Endothelial cell of umbilical vein (primary cell): ENCODE results near the gene DIAPH3. TPM values are rescaled to one million over a fixed set of nuclear protein-coding genes. Genes with fewer than 3 reads are reported as not detected.

Experiments used
- BruUV-seq: library from RNA; stranded (reverse); fragments of 400-500 nt; replicated peaks from 2 replicates; lab custom pipeline; 2021; lab: Mats Ljungman, UMichigan
- CTCF ChIA-PET: fragments of 300-600, 350-600 bp; sonication (Branson Sonifier 250); formaldehyde crosslinking; loops from one replicate; lab custom pipeline; 2021; ENCODE audit warnings: antibody characterized with exemption, inconsistent platforms; lab: Charles Lee
- POLR2A ChIA-PET: fragments of 300-600, 350-600 bp; sonication (Branson Sonifier 250); formaldehyde crosslinking; loops from one replicate; lab custom pipeline; 2021; ENCODE audit warnings: antibody characterized with exemption, inconsistent platforms; lab: Charles Lee
- DNase-seq: peaks from one replicate; pipeline ENCODE4 v3.0.0-alpha.2; 2011; ENCODE audit warnings: low read depth, low spot score
- FAIRE-seq: peaks from 2 replicates; lab custom pipeline; 2011; peaks lifted over from hg19 to GRCh38; lab: Jason Lieb, UNC
- H2AFZ ChIP-seq: 2 replicates; pipeline ENCODE4 v1.6.0; 2012; ENCODE audit warnings: low read depth, low read length, control low read depth, inconsistent platforms
- H3K27ac ChIP-seq: 2 replicates; pipeline ENCODE4 v1.5.1; 2011; ENCODE audit warnings: low read depth, mild to moderate bottlenecking, control low read depth, low read length, moderate library complexity; ENCODE audit not compliant: insufficient read depth
- H3K27me3 ChIP-seq, 2 experiments: 2 replicates each; pipeline versions ENCODE4 v1.6.0 to v1.6.1; 2011; ENCODE audit warnings: low read length in 2 of 2, mixed read lengths in 1 of 2; ENCODE audit not compliant: control insufficient read depth in 2 of 2, insufficient read depth in 2 of 2
- H3K36me3 ChIP-seq, 2 experiments: 2 replicates in 1 of 2; 3 replicates in 1 of 2; pipeline ENCODE4 v1.5.1; 2011; ENCODE audit warnings: low read length in 2 of 2, mild to moderate bottlenecking in 1 of 2, moderate library complexity in 1 of 2; ENCODE audit not compliant: control insufficient read depth in 2 of 2, insufficient read depth in 2 of 2; ENCODE audit errors: extremely low read depth in 1 of 2
- H3K4me1 ChIP-seq: 3 replicates; pipeline ENCODE4 v1.5.1; 2011; ENCODE audit warnings: mild to moderate bottlenecking, low read length; ENCODE audit not compliant: control insufficient read depth, insufficient read depth; ENCODE audit errors: extremely low read depth
- H3K4me2 ChIP-seq: 2 replicates; pipeline ENCODE4 v1.6.1; 2011; ENCODE audit warnings: low read length, control low read depth, mixed read lengths; ENCODE audit not compliant: insufficient read depth
- H3K4me3 ChIP-seq, 3 experiments: fragments of 200-600 bp in 1 of 3; sonication (generic), shearing (Covaris generic) in 1 of 3; replicated peaks in 1 of 3; 2 replicates each; pipeline ENCODE4 v1.5.1; 2011 to 2016; ENCODE audit warnings: control low read depth in 3 of 3, low read length in 3 of 3, mild to moderate bottlenecking in 2 of 3, inconsistent platforms in 1 of 3, low read depth in 1 of 3, moderate library complexity in 1 of 3; ENCODE audit not compliant: insufficient read depth in 1 of 3
- H3K79me2 ChIP-seq: 2 replicates; pipeline ENCODE4 v1.6.0; 2012; ENCODE audit warnings: low read length, inconsistent platforms; ENCODE audit not compliant: control insufficient read depth, insufficient read depth
- H3K9ac ChIP-seq: replicated peaks from 2 replicates; pipeline ENCODE3; 2011; ENCODE audit warnings: low read length, control low read depth; ENCODE audit not compliant: insufficient read depth; ENCODE audit errors: extremely low read depth
- H3K9me1 ChIP-seq: replicated peaks from 3 replicates; pipeline ENCODE4 v1.6.0; 2011; ENCODE audit warnings: mild to moderate bottlenecking, low read length; ENCODE audit not compliant: control insufficient read depth, insufficient read depth; ENCODE audit errors: extremely low read depth
- H3K9me3 ChIP-seq: replicated peaks from 2 replicates; pipeline ENCODE4 v1.5.1; 2012; ENCODE audit warnings: low read length, inconsistent platforms; ENCODE audit not compliant: control insufficient read depth, insufficient read depth
- H4K20me1 ChIP-seq: replicated peaks from 2 replicates; pipeline ENCODE3; 2011; ENCODE audit warnings: mild to moderate bottlenecking, low read length; ENCODE audit not compliant: control insufficient read depth, insufficient read depth; ENCODE audit errors: extremely low read depth
- CTCF ChIP-seq, 2 donors: IDR thresholded peaks; 1 replicate in 1 of 2; 2 replicates in 1 of 2; pipeline ENCODE4 v1.5.1; 2011; ENCODE audit warnings: low read length in 2 of 2, mild to moderate bottlenecking in 2 of 2, moderate library complexity in 2 of 2, control low read depth in 1 of 2, inconsistent platforms in 1 of 2, low read depth in 1 of 2; ENCODE audit not compliant: insufficient read depth in 1 of 2; ENCODE audit errors: extremely low read depth in 1 of 2
- EZH2 ChIP-seq: IDR thresholded peaks from 2 replicates; pipeline ENCODE4 v1.6.1; 2012; ENCODE audit warnings: borderline replicate concordance, low read depth, mild to moderate bottlenecking, moderate library complexity, low read length, inconsistent platforms; ENCODE audit not compliant: severe bottlenecking
- FOS ChIP-seq: IDR thresholded peaks from 2 replicates; pipeline ENCODE4 v1.6.1; 2011; ENCODE audit warnings: mild to moderate bottlenecking, low read length, moderate library complexity, borderline replicate concordance; ENCODE audit not compliant: insufficient read depth
- GATA2 ChIP-seq: IDR thresholded peaks from 2 replicates; pipeline ENCODE4 v1.7.0; 2011; ENCODE audit warnings: low read depth, mild to moderate bottlenecking, moderate library complexity, mixed read lengths, low read length; ENCODE audit not compliant: insufficient read length, insufficient read depth
- JUN ChIP-seq: IDR thresholded peaks from 2 replicates; pipeline ENCODE4 v1.6.1; 2011; ENCODE audit warnings: borderline replicate concordance, low read depth; ENCODE audit not compliant: insufficient read length, insufficient read depth
- MAX ChIP-seq: IDR thresholded peaks from 2 replicates; pipeline ENCODE4 v1.6.1; 2011; ENCODE audit not compliant: insufficient read depth, insufficient read length
- MYC ChIP-seq: IDR thresholded peaks from one replicate; pipeline ENCODE4 v1.6.1; 2011; ENCODE audit warnings: mild to moderate bottlenecking, low read depth, low read length
- POLR2A ChIP-seq: IDR thresholded peaks from 2 replicates; pipeline ENCODE4 v1.6.1; 2012; ENCODE audit warnings: low read depth, mild to moderate bottlenecking, control low read depth, low read length
- POLR2AphosphoS5 ChIP-seq: IDR thresholded peaks from 2 replicates; pipeline ENCODE4 v1.6.1; 2012; ENCODE audit warnings: low read depth, mild to moderate bottlenecking, control low read depth, low read length, moderate library complexity; ENCODE audit not compliant: insufficient read depth
- dilution Hi-C: fragments of 300-500 bp; cut with MboI; formaldehyde crosslinking; loops from one replicate; pipeline ENCODE4 v1.15.0; 2019; ENCODE audit warnings: low sequenced_read_pairs; ENCODE audit not compliant: extremely low pct_ligation_motif_present
- intact Hi-C: fragments of 100-400 bp; cut with micrococcal nuclease; formaldehyde crosslinking; loops from one replicate; pipeline ENCODE4 v1.10.0; 2022
- polyA plus RNA-seq, 4 experiments: library from polyadenylated mRNA; depleted of rRNA in 3 of 4; stranded (reverse) in 3 of 4; unstranded in 1 of 4; fragments of >200 nt; gene quantifications; 2 replicates each; pipeline versions ENCODE4 v1.2.1 to v1.2.3, GENCODE V29; 2011 to 2012; ENCODE audit warnings: missing spikeins in 1 of 4
- total RNA-seq: library from RNA; stranded (reverse); gene quantifications from 2 replicates; pipeline ENCODE4 v1.2.3, GENCODE V29; 2021

DIAPH3 gene
- total and polyA plus RNA-seq, 2 donors (not counting 3 experiments of a cell fraction or from before 2014, with no cell fraction given): 9.9 to 44.0 TPM

GRCh38 chr13:59880468-59880867, 283.3 kb downstream of the DIAPH3 start:
- CTCF ChIA-PET: interaction anchor here (0.9 to 1.1 kb wide), 2 partner anchors 8 to 551 kb away, joined by 3 read pairs; no protein-coding TSS in a partner anchor
- no peaks in the 10 kb centered on the region for H4K20me1 ChIP-seq
- no peak overlapping the region for H3K4me2 ChIP-seq
- H3K27me3 ChIP-seq: no peaks in the 10 kb centered on the region
- no peaks in the 10 kb centered on the region for H3K79me2 ChIP-seq
- POLR2A ChIA-PET: no interaction called here
- no peak overlapping the region for H3K4me3 ChIP-seq
- DNase-seq (no peak), FAIRE-seq (no peak)
- TF ChIP-seq GATA2 (no peak), POLR2A (no peak), MYC (no peak)
- intact Hi-C loops (no loop called here), dilution Hi-C loops (no loop called here)
- no peak overlapping the region for H3K27ac ChIP-seq
- no peak overlapping the region for H3K9ac ChIP-seq
- H3K9me1 ChIP-seq: peaks cover 2% of the 10 kb centered on the region
- no peaks in the 10 kb centered on the region for H3K4me1 ChIP-seq
- peaks cover 0 to 4% of the 10 kb centered on the region in 2 experiments for H3K36me3 ChIP-seq
- H2AFZ ChIP-seq: no peak overlapping the region
- no peaks in the 10 kb centered on the region for H3K9me3 ChIP-seq
- BruUV-seq: no TSS peak

GRCh38 chr13:59879281-59879680, 284.4 kb downstream of the DIAPH3 start:
- no peak overlapping the region for H3K4me3 ChIP-seq
- no peaks in the 10 kb centered on the region for H3K4me1 ChIP-seq
- H3K27me3 ChIP-seq: no peaks in the 10 kb centered on the region
- intact Hi-C loops (no loop called here), dilution Hi-C loops (no loop called here)
- ChIA-PET POLR2A (no interaction called here), CTCF (interaction anchor here (0.6 kb wide), 1 partner anchor 22 kb away, joined by 3 read pairs; no protein-coding TSS in a partner anchor)
- DNase-seq (no peak), FAIRE-seq (no peak)
- no peak overlapping the region for H3K4me2 ChIP-seq
- no peak overlapping the region for H2AFZ ChIP-seq
- H3K9me3 ChIP-seq: no peaks in the 10 kb centered on the region
- no TSS peak for BruUV-seq
- H4K20me1 ChIP-seq: no peaks in the 10 kb centered on the region
- no peaks in the 10 kb centered on the region for H3K79me2 ChIP-seq
- H3K9me1 ChIP-seq: peaks cover 2% of the 10 kb centered on the region
- H3K27ac ChIP-seq: no peak overlapping the region
- TF ChIP-seq POLR2A (no peak), MYC (no peak), GATA2 (no peak), EZH2 (no peak), JUN (no peak), FOS (no peak), CTCF (IDR thresholded peaks at IDR 0.05; ENCODE audit: extremely low read depth in 1 of 2, insufficient read depth in 1 of 2, low read depth in 1 of 2, low read length in 2 of 2) (no peak), POLR2AphosphoS5 (no peak), MAX (no peak)
- peaks cover 0 to 4% of the 10 kb centered on the region in 2 experiments for H3K36me3 ChIP-seq
- H3K9ac ChIP-seq: no peak overlapping the region
